Skeletal muscle tissue (tissue), 4 donors: Measurements from ENCODE around the gene NEU1. TPM values are rescaled to one million over a fixed set of nuclear protein-coding genes. Genes with fewer than 3 reads are reported as not detected.
"Not testable (repeated sequence)": the region's sequence is repeated elsewhere in the genome, so short reads cannot be mapped to it uniquely, and the experiment has no call there.

Source experiments
- H3K27ac ChIP-seq: one replicate; pipeline ENCODE4 v1.7.0; 2013; ENCODE audit warnings: mild to moderate bottlenecking, low read depth, low read length, inconsistent platforms
- H3K27me3 ChIP-seq, 3 donors: one replicate each; pipeline ENCODE4 v1.7.0; 2013; ENCODE audit warnings: low read length in 3 of 3; ENCODE audit not compliant: control insufficient read depth in 3 of 3, insufficient read depth in 3 of 3
- H3K36me3 ChIP-seq, 3 donors: one replicate each; pipeline ENCODE4 v1.7.0; 2013; ENCODE audit warnings: low read length in 3 of 3; ENCODE audit not compliant: control insufficient read depth in 3 of 3, insufficient read depth in 3 of 3
- H3K4me1 ChIP-seq, 3 donors: one replicate each; pipeline ENCODE4 v1.7.0; 2013; ENCODE audit warnings: low read length in 3 of 3, mild to moderate bottlenecking in 3 of 3; ENCODE audit not compliant: control insufficient read depth in 3 of 3, insufficient read depth in 3 of 3
- H3K4me3 ChIP-seq, 3 donors: one replicate each; pipeline ENCODE4 v1.7.0; 2013; ENCODE audit warnings: low read length in 3 of 3
- H3K9ac ChIP-seq, 3 donors: one replicate each; pipeline ENCODE4 v1.7.0; 2013; ENCODE audit warnings: low read length in 3 of 3, mild to moderate bottlenecking in 3 of 3, moderate library complexity in 2 of 3, low read depth in 1 of 3
- H3K9me3 ChIP-seq, 3 donors: one replicate each; pipeline ENCODE4 v1.7.0; 2013; ENCODE audit warnings: low read length in 3 of 3; ENCODE audit not compliant: control insufficient read depth in 3 of 3
- total RNA-seq: library from RNA; depleted of rRNA; stranded (reverse); fragments of >200 nt; gene quantifications from one replicate; pipeline ENCODE4 v1.2.3, GENCODE V29; 2014
- donor health status: Osteomylitis.

The NEU1 gene
- total RNA-seq, 1 donor from 2014 or later = 23.0 TPM

GRCh38 chr6:31822036-31822821, 40.4 kb downstream of the NEU1 start:
- Histone ChIP-seq H3K36me3 (no peaks in the 10 kb centered on the region), H3K27me3 (no peaks in the 10 kb centered on the region), H3K4me1 (peaks cover 39 to 52% (median 45%) of the 10 kb centered on the region in 3 donors), H3K27ac (peak overlapping the region; percentile 100), H3K9ac (peak overlapping the region; percentile 93 to 96 (median 96)), H3K9me3 (no peaks in the 10 kb centered on the region), H3K4me3 (peak overlapping the region; percentile 78 to 86 (median 79))

GRCh38 chr6:31821301-31822035, 41.2 kb downstream of the NEU1 start:
- Histone ChIP-seq H3K27me3 (no peaks in the 10 kb centered on the region), H3K27ac (peak overlapping the region; percentile 100), H3K4me1 (peaks cover 36 to 49% (median 42%) of the 10 kb centered on the region in 3 donors), H3K4me3 (peak overlapping the region; percentile 78 to 83 (median 79)), H3K9ac (peak overlapping the region; percentile 85 to 90 (median 86)), H3K36me3 (no peaks in the 10 kb centered on the region), H3K9me3 (no peaks in the 10 kb centered on the region)

GRCh38 chr6:31820399-31820798, 42.2 kb downstream of the NEU1 start:
- Histone ChIP-seq H3K4me1 (peaks cover 34 to 46% (median 36%) of the 10 kb centered on the region in 3 donors), H3K9ac (peak overlapping the region in 2 of 3 donors; percentile 85 to 90), H3K27ac (peak overlapping the region; percentile 100), H3K4me3 (peak overlapping the region in 1 of 3 donors; percentile 78)
- not testable (repeated sequence) for H3K9me3 ChIP-seq, H3K36me3 ChIP-seq, H3K27me3 ChIP-seq

GRCh38 chr6:31819871-31820299, 42.7 kb downstream of the NEU1 start:
- Histone ChIP-seq H3K4me3 (peak overlapping the region; percentile 7 to 54 (median 48)), H3K9ac (peak overlapping the region in 1 of 3 donors; percentile 64), H3K9me3 (no peaks in the 10 kb centered on the region), H3K36me3 (no peaks in the 10 kb centered on the region), H3K4me1 (peaks cover 34 to 46% (median 36%) of the 10 kb centered on the region in 3 donors), H3K27me3 (no peaks in the 10 kb centered on the region), H3K27ac (peak overlapping the region; percentile 100)

GRCh38 chr6:31817929-31818511, 44.6 kb downstream of the NEU1 start:
- H3K27ac ChIP-seq = peak overlapping the region; percentile 100
- H3K36me3 ChIP-seq, H3K9me3 ChIP-seq, H3K27me3 ChIP-seq: not testable (repeated sequence)
- peak overlapping the region; percentile 88 to 92 (median 88) for H3K9ac ChIP-seq
- peaks cover 35 to 44% (median 40%) of the 10 kb centered on the region in 3 donors for H3K4me1 ChIP-seq
- H3K4me3 ChIP-seq = peak overlapping the region; percentile 85 to 88 (median 86)

GRCh38 chr6:31817133-31817928, 45.3 kb downstream of the NEU1 start:
- H3K9ac ChIP-seq = peak overlapping the region; percentile 88 to 92 (median 88)
- H3K27me3 ChIP-seq, H3K36me3 ChIP-seq, H3K9me3 ChIP-seq: not testable (repeated sequence)
- H3K4me3 ChIP-seq = peak overlapping the region; percentile 85 to 88 (median 86)
- H3K4me1 ChIP-seq = peaks cover 32 to 38% (median 34%) of the 10 kb centered on the region in 3 donors
- peak overlapping the region; percentile 100 for H3K27ac ChIP-seq

- Histone ChIP-seq H3K36me3 (peaks cover 0 to 6% (median 0%) of the 10 kb centered on the region in 3 donors), H3K27me3 (no peaks in the 10 kb centered on the region), H3K27ac (peak within 1 kb of the TSS; percentile 98), H3K4me3 (peak within 1 kb of the TSS; percentile 85 to 91 (median 90)), H3K4me1 (peaks cover 21 to 29% (median 22%) of the 10 kb centered on the region in 3 donors), H3K9me3 (no peaks in the 10 kb centered on the region), H3K9ac (peak within 1 kb of the TSS; percentile 90 to 94 (median 93))
These were observed 47.4 kb downstream of the NEU1 start, which contains the start of the genes HSPA1A and HSPA1L for GRCh38 chr6:31815025-31815838. HSPA1A (plus strand) TSS chr6:31815543; CDS start chr6:31815757, 214 bp downstream. HSPA1L (minus strand) TSS chr6:31815283; CDS start chr6:31811972, 3,311 bp downstream.

- H3K9ac ChIP-seq = peak overlapping the region; percentile 74 to 94 (median 90)
- H3K36me3 ChIP-seq = peaks cover 0 to 6% (median 0%) of the 10 kb centered on the region in 3 donors
- no peaks in the 10 kb centered on the region for H3K9me3 ChIP-seq
- H3K27me3 ChIP-seq = no peaks in the 10 kb centered on the region
- peaks cover 16 to 23% (median 16%) of the 10 kb centered on the region in 3 donors for H3K4me1 ChIP-seq
- H3K4me3 ChIP-seq = peak overlapping the region; percentile 74 to 91 (median 85)
- H3K27ac ChIP-seq = peak overlapping the region; percentile 98
These were observed 48.0 kb downstream of the NEU1 start for GRCh38 chr6:31814677-31815024.
